GM18526 (cell line): ENCODE results near the gene RIF1.

ENCODE experiments used
- POLR2A ChIP-seq: IDR thresholded peaks from 3 replicates; pipeline ENCODE4 v1.6.1; 2011; ENCODE audit not compliant: insufficient read length; ENCODE audit errors: extremely low read depth

The RIF1 gene

GRCh38 chr2:151478011-151478410 is 68.3 kb downstream of the RIF1 start:
- TF ChIP-seq POLR2A = no peak

- no peak for TF ChIP-seq POLR2A
Observed at GRCh38 chr2:151481744-151482143, 72.0 kb downstream of the RIF1 start.

GRCh38 chr2:151482171-151482725 is 72.5 kb downstream of the RIF1 start:
- TF ChIP-seq POLR2A = no peak

- no peak for TF ChIP-seq POLR2A
Observed at GRCh38 chr2:151483546-151483945, 73.8 kb downstream of the RIF1 start.

- no peak for TF ChIP-seq POLR2A
Observed at GRCh38 chr2:151484100-151484499, 74.4 kb downstream of the RIF1 start.

GRCh38 chr2:151486053-151486452 is 76.4 kb downstream of the RIF1 start:
- TF ChIP-seq POLR2A = no peak

- TF ChIP-seq POLR2A = no peak
Observed at GRCh38 chr2:151490276-151490675, 80.6 kb downstream of the RIF1 start.

GRCh38 chr2:151491496-151491895 is 81.8 kb downstream of the RIF1 start:
- TF ChIP-seq POLR2A = no peak

- TF ChIP-seq POLR2A = no peak
Observed at GRCh38 chr2:151498178-151498577, 88.5 kb downstream of the RIF1 start.

- no peak for TF ChIP-seq POLR2A
Observed at GRCh38 chr2:151506170-151506569, 96.5 kb downstream of the RIF1 start.

- no peak for TF ChIP-seq POLR2A
Observed at GRCh38 chr2:151508519-151508918, 98.8 kb downstream of the RIF1 start.

- TF ChIP-seq POLR2A = no peak
Observed at GRCh38 chr2:151518802-151519201, 109.1 kb downstream of the RIF1 start.

GRCh38 chr2:151520976-151521375 is 111.3 kb downstream of the RIF1 start:
- no peak for TF ChIP-seq POLR2A

GRCh38 chr2:151522556-151522955 is 112.9 kb downstream of the RIF1 start:
- no peak for TF ChIP-seq POLR2A

- TF ChIP-seq POLR2A = no peak
Observed at GRCh38 chr2:151523850-151524249, 114.1 kb downstream of the RIF1 start.

- TF ChIP-seq POLR2A = no peak
Observed at GRCh38 chr2:151525821-151526373, 116.2 kb downstream of the RIF1 start.

GRCh38 chr2:151526572-151527090 is 116.9 kb downstream of the RIF1 start:
- no peak for TF ChIP-seq POLR2A
